Neuronal stem cell (in vitro differentiated cells): ENCODE data around the gene UBE2S.

Experiments
- DNase-seq: peaks from one replicate; pipeline ENCODE4 v3.0.0-alpha.2; 2013; ENCODE audit warnings: low spot score
- H2AFZ ChIP-seq: one replicate; pipeline ENCODE4 v1.6.1; 2013; ENCODE audit warnings: mild to moderate bottlenecking, low read length, inconsistent platforms
- H2AK5ac ChIP-seq: 2 replicates; pipeline ENCODE4 v1.6.1; 2013; ENCODE audit warnings: low read depth, mild to moderate bottlenecking, inconsistent platforms, low read length, moderate library complexity, mixed read lengths
- H2BK120ac ChIP-seq: 2 replicates; pipeline ENCODE4 v1.6.1; 2013; ENCODE audit warnings: low read depth, mild to moderate bottlenecking, inconsistent platforms, low read length, moderate library complexity, mixed read lengths
- H2BK12ac ChIP-seq: one replicate; pipeline ENCODE4 v1.6.1; 2013; ENCODE audit warnings: low read length, inconsistent platforms
- H2BK15ac ChIP-seq: 2 replicates; pipeline ENCODE4 v1.6.1; 2013; ENCODE audit warnings: mild to moderate bottlenecking, low read length, inconsistent platforms, mixed read lengths
- H2BK5ac ChIP-seq: one replicate; pipeline ENCODE4 v1.6.1; 2013; ENCODE audit warnings: inconsistent platforms, mild to moderate bottlenecking, low read length, moderate library complexity
- H3K14ac ChIP-seq: one replicate; pipeline ENCODE4 v1.6.1; 2013; ENCODE audit warnings: low read length, inconsistent platforms
- H3K18ac ChIP-seq: 2 replicates; pipeline ENCODE4 v1.6.1; 2013; ENCODE audit warnings: low read length, inconsistent platforms
- H3K23ac ChIP-seq: 2 replicates; pipeline ENCODE4 v1.6.1; 2013; ENCODE audit warnings: low read depth, mild to moderate bottlenecking, mixed read lengths, low read length, inconsistent platforms; ENCODE audit not compliant: poor library complexity
- H3K27ac ChIP-seq: replicated peaks from 3 replicates; pipeline ENCODE4 v1.5.1; 2013; ENCODE audit warnings: low read length, inconsistent platforms
- H3K27me3 ChIP-seq, 3 experiments: 2 replicates each; pipeline ENCODE4 v1.6.1; 2013; ENCODE audit warnings: low read length in 3 of 3, mild to moderate bottlenecking in 2 of 3, inconsistent platforms in 1 of 3, low read depth in 1 of 3, mixed read lengths in 1 of 3, moderate library complexity in 1 of 3; ENCODE audit not compliant: control insufficient read depth in 3 of 3, insufficient read depth in 3 of 3
- H3K36me3 ChIP-seq, 2 donors: replicated peaks in 1 of 2; 2 replicates each; pipeline ENCODE4 v1.6.1; 2013; ENCODE audit warnings: low read length in 2 of 2; ENCODE audit not compliant: control insufficient read depth in 2 of 2, insufficient read depth in 2 of 2
- H3K4ac ChIP-seq: 2 replicates; pipeline ENCODE4 v1.6.1; 2013; ENCODE audit warnings: inconsistent platforms, mild to moderate bottlenecking, low read length, moderate library complexity
- H3K4me1 ChIP-seq, 2 donors: 1 replicate in 1 of 2; 2 replicates in 1 of 2; pipeline ENCODE4 v1.6.1; 2013; ENCODE audit warnings: low read length in 2 of 2, low read depth in 1 of 2; ENCODE audit not compliant: control insufficient read depth in 2 of 2, insufficient read depth in 1 of 2
- H3K4me2 ChIP-seq: one replicate; pipeline ENCODE4 v1.6.1; 2013; ENCODE audit warnings: mild to moderate bottlenecking, low read length, inconsistent platforms; ENCODE audit not compliant: insufficient read depth, poor library complexity, severe bottlenecking
- H3K4me3 ChIP-seq, 2 donors: 2 replicates each; pipeline ENCODE4 v1.5.1; 2013; ENCODE audit warnings: low read length in 2 of 2, mild to moderate bottlenecking in 2 of 2, inconsistent platforms in 1 of 2, moderate library complexity in 1 of 2
- H3K79me1 ChIP-seq: one replicate; pipeline ENCODE4 v1.6.1; 2013; ENCODE audit warnings: low read depth, mild to moderate bottlenecking, inconsistent platforms, low read length, moderate library complexity
- H3K9ac ChIP-seq: one replicate; pipeline ENCODE4 v1.6.1; 2013; ENCODE audit warnings: mild to moderate bottlenecking, low read depth, low read length, inconsistent platforms; ENCODE audit not compliant: poor library complexity
- H3K9me3 ChIP-seq, 2 donors: replicated peaks in 1 of 2; 2 replicates each; pipeline versions ENCODE3 to v1.6.1; 2013; ENCODE audit warnings: low read length in 2 of 2, mild to moderate bottlenecking in 2 of 2, inconsistent platforms in 1 of 2, low read depth in 1 of 2, mixed read lengths in 1 of 2, moderate library complexity in 1 of 2; ENCODE audit not compliant: control insufficient read depth in 2 of 2, insufficient read depth in 1 of 2
- H4K8ac ChIP-seq: one replicate; pipeline ENCODE4 v1.6.1; 2013; ENCODE audit warnings: low read depth, mild to moderate bottlenecking, inconsistent platforms, low read length, moderate library complexity
- H4K91ac ChIP-seq: one replicate; pipeline ENCODE4 v1.6.1; 2013; ENCODE audit warnings: low read length, low read depth, mild to moderate bottlenecking, inconsistent platforms; ENCODE audit not compliant: poor library complexity
- WGBS, 2 donors: extraction: QIAGEN DNeasy Blood & Tissue Kit; methylation state at CpG; one replicate each; pipeline ENCODE4 v1.1.7; 2013; ENCODE audit warnings: missing lambda C conversion rate in 2 of 2, mixed read lengths in 1 of 2; ENCODE audit not compliant: insufficient read length in 2 of 2, insufficient replicate concordance in 1 of 2; ENCODE audit errors: extremely low coverage in 2 of 2; 5-methylcytosine and 5-hydroxymethylcytosine counted together

UBE2S gene

DNA sequence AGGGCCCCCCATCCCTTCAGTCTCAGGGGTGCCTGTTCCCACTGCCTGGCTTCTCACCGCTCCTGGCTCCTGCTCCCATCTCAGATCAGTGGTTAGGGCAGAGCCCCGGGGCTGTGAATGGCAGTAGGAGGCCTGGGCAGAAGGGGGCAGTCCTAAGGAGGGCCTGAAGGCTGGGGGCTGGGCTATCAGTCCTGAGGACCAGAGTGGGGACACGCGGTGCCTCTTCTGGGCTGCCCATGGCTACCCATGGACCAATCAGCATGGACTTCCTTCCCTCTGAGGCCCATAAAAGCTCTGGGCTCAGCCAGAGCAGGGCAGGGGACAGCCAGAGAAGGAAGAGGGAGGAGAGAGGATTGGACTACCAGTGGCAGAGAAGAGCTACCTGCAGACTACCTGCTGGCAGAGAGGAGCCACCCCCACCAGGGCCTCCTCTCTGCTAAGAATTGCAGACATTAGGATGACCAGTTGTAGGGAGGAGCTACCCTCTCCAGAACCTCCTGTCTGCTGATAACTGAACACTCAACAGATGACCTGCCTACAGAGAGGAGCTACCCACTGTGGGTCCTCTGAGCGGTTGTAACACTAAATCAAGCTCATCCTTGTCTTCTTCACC is 12.1 kb upstream of the UBE2S start:
- Histone ChIP-seq H2AK5ac (peak overlapping the region; percentile 63), H3K9ac (no peak overlapping the region), H3K4me3 (no peak overlapping the region), H2AFZ (no peak overlapping the region), H3K79me1 (no peaks in the 10 kb centered on the region), H3K4me1 (peaks cover 0 to 2% of the 10 kb centered on the region in 2 donors), H4K91ac (no peak overlapping the region), H3K27ac (no peak overlapping the region), H2BK120ac (no peak overlapping the region), H3K4ac (no peak overlapping the region), H2BK5ac (peak overlapping the region; percentile 24), H3K4me2 (no peak overlapping the region), H3K23ac (no peak overlapping the region), H3K27me3 (peaks cover 0 to 3% (median 2%) of the 10 kb centered on the region in 3 experiments), H4K8ac (no peak overlapping the region), H2BK12ac (no peak overlapping the region), H2BK15ac (peak overlapping the region; percentile 49), H3K18ac (no peak overlapping the region), H3K36me3 (no peaks in the 10 kb centered on the region), H3K14ac (peak overlapping the region; percentile 1), H3K9me3 (no peaks in the 10 kb centered on the region)
- no peak for DNase-seq
- no CpG with 5 or more reads among the region's 5 CpGs for WGBS, 2 donors

DNA sequence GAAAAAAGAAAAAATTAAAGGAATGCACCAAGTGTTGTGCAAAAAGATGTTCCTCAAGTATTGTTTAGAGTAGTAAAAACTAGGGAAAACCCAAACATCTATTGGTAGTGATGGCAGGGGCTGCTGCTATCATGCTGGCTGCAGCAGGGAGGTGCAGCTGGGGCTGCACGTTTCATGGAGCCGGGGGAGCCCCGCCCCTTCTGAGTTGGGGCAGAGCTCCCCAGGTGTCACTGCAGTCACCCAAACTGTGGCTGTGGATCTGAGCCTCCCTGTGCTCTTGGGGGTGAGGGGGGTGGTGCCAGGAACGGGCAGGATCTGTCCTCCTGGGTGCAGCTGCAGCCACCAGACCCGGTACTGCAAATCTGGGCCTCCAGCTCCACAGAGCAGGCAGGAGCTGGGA is 11.5 kb upstream of the UBE2S start:
- Histone ChIP-seq H4K8ac (no peak overlapping the region), H3K79me1 (no peaks in the 10 kb centered on the region), H3K14ac (no peak overlapping the region), H3K27ac (no peak overlapping the region), H2AK5ac (no peak overlapping the region), H3K4me3 (no peak overlapping the region), H3K18ac (no peak overlapping the region), H3K4me1 (peaks cover 0 to 2% of the 10 kb centered on the region in 2 donors), H3K23ac (peak overlapping the region; percentile 31), H3K36me3 (no peaks in the 10 kb centered on the region), H2BK120ac (no peak overlapping the region), H2BK15ac (peak overlapping the region; percentile 49), H2BK12ac (no peak overlapping the region), H2AFZ (no peak overlapping the region), H4K91ac (no peak overlapping the region), H3K9me3 (no peaks in the 10 kb centered on the region), H3K4me2 (no peak overlapping the region), H3K4ac (no peak overlapping the region), H3K27me3 (peaks cover 0 to 2% (median 0%) of the 10 kb centered on the region in 3 experiments), H2BK5ac (no peak overlapping the region), H3K9ac (no peak overlapping the region)
- no CpG with 5 or more reads among the region's 5 CpGs for WGBS, 2 donors
- no peak for DNase-seq

DNA sequence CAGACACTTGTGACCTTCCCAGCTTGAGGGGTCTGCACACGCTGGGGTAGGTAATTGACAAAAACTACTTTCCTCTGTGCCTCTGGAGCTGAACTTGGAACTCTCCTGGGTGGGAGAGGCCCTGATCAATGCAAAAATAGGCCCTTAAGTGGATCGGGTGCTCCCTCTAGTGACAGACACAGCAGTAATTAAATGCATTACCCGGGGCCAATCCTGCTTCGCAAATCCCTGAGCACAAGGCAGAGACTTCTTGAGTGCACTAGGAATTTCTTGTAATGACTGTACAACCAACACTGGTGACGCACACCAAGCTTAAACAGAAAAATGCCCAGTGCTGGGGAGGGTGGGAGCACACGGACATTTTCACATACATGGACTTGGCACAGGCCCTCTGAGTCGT is 10.6 kb upstream of the UBE2S start:
- no peak overlapping the region for H2BK5ac ChIP-seq
- H3K4me2 ChIP-seq = no peak overlapping the region
- H3K18ac ChIP-seq = no peak overlapping the region
- no peaks in the 10 kb centered on the region for H3K9me3 ChIP-seq
- no CpG with 5 or more reads among the region's 7 CpGs for WGBS, 2 donors
- H2AFZ ChIP-seq = peak overlapping the region; percentile 46
- H3K27me3 ChIP-seq = peaks cover 0 to 2% (median 0%) of the 10 kb centered on the region in 3 experiments
- H3K79me1 ChIP-seq = no peaks in the 10 kb centered on the region
- H3K36me3 ChIP-seq = no peaks in the 10 kb centered on the region
- peak overlapping the region; percentile 24 for H3K9ac ChIP-seq
- H3K4me3 ChIP-seq = no peak overlapping the region
- no peak overlapping the region for H2AK5ac ChIP-seq
- H3K4ac ChIP-seq = no peak overlapping the region
- H2BK120ac ChIP-seq = no peak overlapping the region
- no peak overlapping the region for H3K27ac ChIP-seq
- DNase-seq = peak; percentile 67
- peaks cover 0 to 2% of the 10 kb centered on the region in 2 donors for H3K4me1 ChIP-seq
- H2BK12ac ChIP-seq = no peak overlapping the region
- no peak overlapping the region for H4K91ac ChIP-seq
- no peak overlapping the region for H3K23ac ChIP-seq
- H4K8ac ChIP-seq = no peak overlapping the region
- H3K14ac ChIP-seq = no peak overlapping the region
- H2BK15ac ChIP-seq = no peak overlapping the region

DNA sequence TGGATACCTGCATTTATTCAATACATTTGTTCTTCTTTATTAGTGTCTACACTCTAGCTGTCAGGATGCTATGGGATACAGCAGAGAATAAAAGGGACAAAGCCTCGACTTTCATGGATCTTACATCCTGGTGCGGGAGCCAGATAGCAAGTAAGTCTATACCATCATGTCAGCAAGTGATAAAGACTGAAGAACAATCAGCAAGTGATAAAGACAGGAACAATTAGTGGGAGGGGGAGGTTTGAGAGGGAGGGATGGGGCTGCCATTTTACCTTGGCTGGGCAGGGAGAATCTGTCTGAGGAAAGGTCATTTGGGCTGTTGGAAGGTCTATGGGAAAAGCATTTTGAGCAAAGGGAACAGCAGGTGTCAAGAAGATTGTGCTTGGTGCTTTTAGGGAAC is 2.6 kb upstream of the UBE2S start:
- Histone ChIP-seq H2AFZ (no peak overlapping the region), H3K9me3 (peaks cover 5 to 19% of the 10 kb centered on the region in 2 donors), H3K14ac (no peak overlapping the region), H2BK15ac (no peak overlapping the region), H2BK120ac (no peak overlapping the region), H2BK5ac (no peak overlapping the region), H3K18ac (no peak overlapping the region), H3K4me2 (no peak overlapping the region), H3K4me3 (no peak overlapping the region), H3K23ac (no peak overlapping the region), H4K8ac (no peak overlapping the region), H3K9ac (no peak overlapping the region), H3K27ac (no peak overlapping the region), H3K79me1 (peaks cover 7% of the 10 kb centered on the region), H2BK12ac (no peak overlapping the region), H3K4me1 (peaks cover 19 to 20% of the 10 kb centered on the region in 2 donors), H3K4ac (no peak overlapping the region), H3K27me3 (no peaks in the 10 kb centered on the region), H3K36me3 (peaks cover 13 to 18% of the 10 kb centered on the region in 2 donors), H4K91ac (no peak overlapping the region), H2AK5ac (no peak overlapping the region)
- DNase-seq = no peak
- no CpG with 5 or more reads among the region's 2 CpGs for WGBS, 2 donors
